GM12891 (cell line): ENCODE data around the gene ORAI3.

ENCODE experiments used
- POLR2A ChIP-seq: IDR thresholded peaks from 2 replicates; pipeline ENCODE4 v1.6.1; 2011; ENCODE audit warnings: low read depth, low read length, control low read depth
- POLR2AphosphoS5 ChIP-seq: IDR thresholded peaks from 2 replicates; pipeline ENCODE4 v1.6.1; 2011; ENCODE audit warnings: low read depth, low read length, control low read depth
- SPI1 ChIP-seq: IDR thresholded peaks from 2 replicates; pipeline ENCODE4 v1.6.1; 2011; ENCODE audit warnings: low read depth, low read length, control low read depth
- TAF1 ChIP-seq: IDR thresholded peaks from 2 replicates; pipeline ENCODE4 v1.6.1; 2011; ENCODE audit warnings: low read depth, low read length, control low read depth

- TF ChIP-seq SPI1 (no peak), POLR2A (no peak), POLR2AphosphoS5 (no peak), TAF1 (no peak)
These were observed 40.7 kb downstream of the ORAI3 start for GRCh38 chr16:30989469-30990047.
